NCI-H1048 (cell line): ENCODE data around the gene RXRB.
"Not testable (repeated sequence)": the region's sequence is repeated elsewhere in the genome, so short reads cannot be mapped to it uniquely, and the experiment has no call there.

Source experiments
- DNase-seq: peaks from one replicate; lab custom pipeline; 2025; lab: John Stamatoyannopoulos, UW

RXRB gene

GRCh38 chr6:33163540-33163939 lies 36.9 kb downstream of the RXRB start:
- no peak for DNase-seq

DNA sequence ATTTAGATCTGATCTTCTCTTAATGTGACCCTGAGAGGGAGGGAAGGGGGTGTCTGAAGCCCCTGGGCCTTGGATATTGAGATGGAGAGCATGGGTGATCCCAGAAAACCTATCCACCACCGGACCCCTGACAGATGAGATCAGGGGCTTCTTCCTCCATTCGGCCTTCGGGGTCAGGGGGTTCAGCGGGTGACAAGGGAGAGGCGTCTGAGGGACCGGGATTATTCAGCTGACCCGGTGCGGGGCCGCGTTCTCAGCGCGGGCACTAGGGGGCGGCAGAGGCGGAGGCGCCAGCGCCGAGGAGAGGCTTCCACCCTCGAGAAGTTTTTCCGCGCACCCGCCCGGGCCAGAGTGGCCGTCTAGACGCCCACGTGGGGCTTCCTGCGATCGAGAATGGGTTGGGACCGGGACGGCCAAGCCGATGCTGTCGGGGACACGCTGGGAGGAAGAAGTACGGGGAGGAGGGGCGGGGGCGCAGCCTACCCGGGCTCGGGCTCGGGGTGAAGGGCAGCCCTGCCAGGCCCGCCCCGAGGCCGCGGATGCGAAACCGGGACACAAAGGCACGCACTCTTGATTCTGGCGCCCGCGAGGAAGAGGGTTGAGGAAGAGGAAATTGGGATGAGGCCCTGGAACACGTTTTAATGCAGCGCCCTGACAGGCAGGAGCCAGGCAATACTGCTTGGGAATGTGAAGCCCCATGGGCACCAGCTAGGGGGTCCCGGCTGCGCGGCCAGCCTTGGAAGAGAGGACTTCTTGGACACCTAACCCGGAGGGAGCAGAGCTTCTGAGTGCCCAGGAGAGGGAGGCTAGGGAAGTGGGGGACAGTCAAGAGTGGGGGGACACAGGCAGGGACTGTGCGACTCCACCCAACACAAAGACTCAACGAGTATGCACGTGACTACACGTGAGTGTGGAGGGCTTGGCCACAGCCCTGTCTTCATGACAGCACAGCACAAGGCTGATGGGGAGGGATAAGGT lies 38.8 kb downstream of the RXRB start:
- no peak for DNase-seq

DNA sequence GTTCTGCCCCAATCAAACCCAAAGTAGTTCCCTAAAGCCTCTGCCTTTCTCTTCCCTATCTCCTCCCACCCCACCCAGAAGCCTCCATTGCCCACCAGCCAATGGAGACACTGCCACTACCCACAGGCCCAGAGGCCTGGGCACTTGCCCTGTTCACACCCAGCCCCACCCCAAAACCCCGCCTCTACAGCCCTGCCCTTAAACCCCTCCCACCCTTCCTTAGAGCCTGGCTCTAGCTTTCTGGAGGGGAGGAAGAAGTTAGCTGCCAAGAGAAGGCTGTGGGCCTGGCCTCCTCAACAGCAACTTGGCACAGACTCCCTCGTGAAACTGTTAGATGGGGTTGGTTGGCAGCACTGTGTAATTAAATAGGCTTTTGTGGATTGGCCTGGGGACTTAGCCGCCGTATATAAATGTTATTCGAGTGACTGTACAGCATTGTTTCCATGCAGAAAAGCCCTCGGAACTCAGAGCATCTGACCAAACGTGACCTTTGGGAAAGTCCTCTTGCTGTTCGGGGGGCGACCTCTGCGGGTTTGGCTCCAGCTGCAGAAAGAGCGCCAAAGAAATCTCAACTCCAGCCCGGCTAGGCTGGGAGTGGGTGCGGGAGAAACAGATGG lies 39.6 kb downstream of the RXRB start:
- DNase-seq: no peak

DNA sequence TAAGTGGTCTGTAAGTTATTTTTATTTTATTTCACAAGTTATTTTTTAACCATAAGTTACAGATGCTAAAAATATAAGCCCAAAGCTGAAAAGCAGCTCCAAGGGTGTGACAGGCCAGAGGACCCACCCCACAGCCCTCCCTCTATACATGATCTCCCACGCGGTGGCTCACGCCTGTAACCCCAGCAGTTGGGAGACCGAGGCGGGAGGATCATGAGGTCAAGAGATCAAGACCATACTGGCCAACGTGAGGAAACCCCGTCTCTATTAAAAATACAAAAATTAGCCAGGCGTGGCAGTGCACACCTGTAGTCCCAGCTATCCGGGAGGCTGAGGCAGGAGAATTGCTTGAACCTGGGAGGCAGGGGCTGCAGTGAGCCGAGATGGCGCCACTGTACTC lies 40.4 kb downstream of the RXRB start:
- no peak for DNase-seq

GRCh38 chr6:33156964-33157363 lies 43.5 kb downstream of the RXRB start:
- DNase-seq: no peak

GRCh38 chr6:33156561-33156960 lies 43.9 kb downstream of the RXRB start:
- DNase-seq: no peak

DNA sequence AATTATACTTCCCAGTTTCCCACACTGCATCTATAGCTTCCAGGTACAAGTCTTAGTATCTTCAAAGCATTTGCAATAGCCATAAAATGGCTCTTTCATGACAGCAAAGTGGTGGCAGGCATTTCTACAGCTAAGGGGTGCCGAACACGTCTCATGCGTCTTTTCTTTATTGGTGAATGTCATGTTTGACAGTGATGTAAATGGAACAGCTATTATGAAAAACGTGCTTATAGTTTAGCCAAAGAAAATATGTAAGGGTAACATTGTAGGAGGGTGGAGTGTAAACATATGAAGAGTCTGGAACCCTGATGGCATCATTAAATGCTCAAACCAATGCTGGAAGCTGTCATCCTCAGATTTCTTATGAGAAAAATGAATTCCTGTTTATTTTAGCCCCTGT lies 46.1 kb downstream of the RXRB start:
- DNase-seq: no peak

GRCh38 chr6:33151050-33151449 lies 49.4 kb downstream of the RXRB start:
- DNase-seq: no peak

GRCh38 chr6:33150560-33150959 lies 49.9 kb downstream of the RXRB start:
- DNase-seq: not testable (repeated sequence)

DNA sequence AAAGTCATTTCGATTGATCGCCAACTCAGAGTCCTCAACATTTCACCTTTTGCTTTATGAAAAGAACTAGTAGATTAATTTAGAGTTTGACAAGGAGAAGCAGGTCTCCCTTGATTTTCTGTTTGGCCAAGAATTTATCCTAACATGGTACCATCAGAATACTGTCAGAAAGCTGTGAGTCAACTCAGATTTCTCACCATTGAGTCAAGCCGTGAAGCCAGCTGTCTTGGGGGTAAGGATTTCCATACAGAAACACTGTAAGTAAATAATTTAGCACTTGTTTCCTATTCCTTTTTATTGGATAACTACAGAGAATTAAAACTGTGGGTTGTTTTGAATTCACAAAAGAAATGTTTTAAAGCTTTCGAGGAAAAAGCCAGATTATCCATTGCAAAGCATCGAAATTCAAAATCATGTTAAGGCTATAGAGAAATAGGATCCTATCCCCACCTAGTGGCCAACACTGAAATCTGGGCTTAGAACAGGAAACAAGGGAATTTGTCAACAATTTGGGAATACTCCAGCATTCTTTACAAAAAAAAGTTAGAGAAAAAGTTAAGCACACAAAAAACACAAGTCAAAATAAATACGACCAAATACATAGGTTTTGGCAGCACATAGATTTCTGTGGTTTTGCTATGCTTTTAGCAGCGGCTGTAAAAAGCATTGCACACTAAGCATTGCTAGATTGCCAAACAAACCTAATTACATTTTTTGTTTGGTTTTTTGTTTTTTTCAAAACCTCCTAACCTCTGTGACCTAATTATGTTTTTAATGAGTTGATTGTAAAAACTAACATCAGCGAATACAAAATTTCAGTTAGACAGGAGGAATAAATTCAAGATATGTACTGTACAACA lies 52.4 kb downstream of the RXRB start:
- no peak for DNase-seq

- no peak for DNase-seq
Observed at GRCh38 chr6:33144373-33144772, 56.1 kb downstream of the RXRB start.
